ENCODE data around the gene GLUL.

GLUL gene

GRCh38 chr1:182351790-182352364 lies 39.7 kb downstream of the GLUL start:
- H3K4me3 ChIP-seq (ENCODE audit: low read length) = no peak overlapping the region
- DNase-seq (ENCODE audit: low read depth) = no peak
- TF ChIP-seq CTCF (conservative IDR thresholded peaks at IDR 0.05; ENCODE audit: low read depth, low read length) = no peak

GRCh38 chr1:182350839-182351238 lies 40.8 kb downstream of the GLUL start:
- TF ChIP-seq CTCF (conservative IDR thresholded peaks at IDR 0.05; ENCODE audit: low read depth, low read length) = no peak

GRCh38 chr1:182348961-182349747 lies 42.4 kb downstream of the GLUL start:
- TF ChIP-seq CTCF (conservative IDR thresholded peaks at IDR 0.05; ENCODE audit: low read depth, low read length) = no peak
- no peak overlapping the region for H3K4me3 ChIP-seq (ENCODE audit: low read length)
- peak; percentile 17 for DNase-seq (ENCODE audit: low read depth)

More at GRCh38 chr1:182350839-182351238, 40.8 kb downstream of the GLUL start:
- no peak for DNase-seq (ENCODE audit: low read depth)
- H3K4me3 ChIP-seq (ENCODE audit: low read length) = no peak overlapping the region

GRCh38 chr1:182347019-182347418 lies 44.6 kb downstream of the GLUL start:
- H3K4me3 ChIP-seq (ENCODE audit: low read length) = no peak overlapping the region
- no peak for DNase-seq (ENCODE audit: low read depth)
- TF ChIP-seq CTCF (conservative IDR thresholded peaks at IDR 0.05; ENCODE audit: low read depth, low read length) = no peak

- DNase-seq (ENCODE audit: low read depth) = no peak
- no peak overlapping the region for H3K4me3 ChIP-seq (ENCODE audit: low read length)
- no peak for TF ChIP-seq CTCF (conservative IDR thresholded peaks at IDR 0.05; ENCODE audit: low read depth, low read length)
Measured at GRCh38 chr1:182340233-182341058, 51.1 kb downstream of the GLUL start.

- H3K4me3 ChIP-seq (ENCODE audit: low read length) = no peak overlapping the region
- TF ChIP-seq CTCF (conservative IDR thresholded peaks at IDR 0.05; ENCODE audit: low read depth, low read length) = no peak
- DNase-seq (ENCODE audit: low read depth) = no peak
Measured at GRCh38 chr1:182339684-182340083, 51.9 kb downstream of the GLUL start.
